ENCODE results near the gene GPR26.

Gene GPR26

GRCh38 chr10:123635131-123635530 lies 31.0 kb upstream of the GPR26 start:
- DNase-seq (ENCODE audit: insufficient read length) (no peak), FAIRE-seq (no peak)
- TF ChIP-seq POLR2A (IDR thresholded peaks at IDR 0.05; ENCODE audit: low read depth, low read length) (no peak), POLR2AphosphoS5 (IDR thresholded peaks at IDR 0.05; ENCODE audit: low read depth, low read length) (no peak)

GRCh38 chr10:123635745-123636144 lies 30.4 kb upstream of the GPR26 start:
- FAIRE-seq = no peak
- DNase-seq (ENCODE audit: insufficient read length) = no peak
- TF ChIP-seq POLR2A (IDR thresholded peaks at IDR 0.05; ENCODE audit: low read depth, low read length) = no peak
- TF ChIP-seq TAF1 (IDR thresholded peaks at IDR 0.05; ENCODE audit: borderline replicate concordance, low read depth, low read length) = no peak
- no peak for TF ChIP-seq POLR2AphosphoS5 (IDR thresholded peaks at IDR 0.05; ENCODE audit: low read depth, low read length)

GRCh38 chr10:123636598-123637325 lies 29.4 kb upstream of the GPR26 start:
- TF ChIP-seq POLR2A (IDR thresholded peaks at IDR 0.05; ENCODE audit: low read depth, low read length) = no peak
- no peak for TF ChIP-seq TAF1 (IDR thresholded peaks at IDR 0.05; ENCODE audit: borderline replicate concordance, low read depth, low read length)
- no peak for TF ChIP-seq POLR2AphosphoS5 (IDR thresholded peaks at IDR 0.05; ENCODE audit: low read depth, low read length)

GRCh38 chr10:123637326-123637880 lies 28.8 kb upstream of the GPR26 start:
- no peak for TF ChIP-seq TAF1 (IDR thresholded peaks at IDR 0.05; ENCODE audit: borderline replicate concordance, low read depth, low read length)
- TF ChIP-seq POLR2AphosphoS5 (IDR thresholded peaks at IDR 0.05; ENCODE audit: low read depth, low read length) = no peak
- no peak for TF ChIP-seq POLR2A (IDR thresholded peaks at IDR 0.05; ENCODE audit: low read depth, low read length)
- DNase-seq (ENCODE audit: insufficient read length) (no peak), FAIRE-seq (no peak)

More at GRCh38 chr10:123636598-123637325, 29.4 kb upstream of the GPR26 start:
- DNase-seq (ENCODE audit: insufficient read length) (no peak), FAIRE-seq (no peak)

- no peak for DNase-seq (ENCODE audit: insufficient read length)
- no peak for FAIRE-seq
- TF ChIP-seq POLR2A (IDR thresholded peaks at IDR 0.05; ENCODE audit: low read depth, low read length) (no peak), POLR2AphosphoS5 (IDR thresholded peaks at IDR 0.05; ENCODE audit: low read depth, low read length) (no peak), TAF1 (IDR thresholded peaks at IDR 0.05; ENCODE audit: borderline replicate concordance, low read depth, low read length) (no peak)
These were observed 27.0 kb upstream of the GPR26 start for GRCh38 chr10:123639131-123639530.

GRCh38 chr10:123640016-123640535 lies 26.1 kb upstream of the GPR26 start:
- no peak for TF ChIP-seq POLR2AphosphoS5 (IDR thresholded peaks at IDR 0.05; ENCODE audit: low read depth, low read length)
- TF ChIP-seq POLR2A (IDR thresholded peaks at IDR 0.05; ENCODE audit: low read depth, low read length) = no peak
- no peak for TF ChIP-seq TAF1 (IDR thresholded peaks at IDR 0.05; ENCODE audit: borderline replicate concordance, low read depth, low read length)
- no peak for FAIRE-seq
- no peak for DNase-seq (ENCODE audit: insufficient read length)

GRCh38 chr10:123642293-123642692 lies 23.9 kb upstream of the GPR26 start:
- no peak for DNase-seq (ENCODE audit: insufficient read length)
- no peak for FAIRE-seq
- no peak for TF ChIP-seq POLR2AphosphoS5 (IDR thresholded peaks at IDR 0.05; ENCODE audit: low read depth, low read length)
- TF ChIP-seq TAF1 (IDR thresholded peaks at IDR 0.05; ENCODE audit: borderline replicate concordance, low read depth, low read length) = no peak
- no peak for TF ChIP-seq POLR2A (IDR thresholded peaks at IDR 0.05; ENCODE audit: low read depth, low read length)

GRCh38 chr10:123642697-123643096 lies 23.5 kb upstream of the GPR26 start:
- TF ChIP-seq POLR2A (IDR thresholded peaks at IDR 0.05; ENCODE audit: low read depth, low read length) (no peak), POLR2AphosphoS5 (IDR thresholded peaks at IDR 0.05; ENCODE audit: low read depth, low read length) (no peak), TAF1 (IDR thresholded peaks at IDR 0.05; ENCODE audit: borderline replicate concordance, low read depth, low read length) (no peak)
- DNase-seq (ENCODE audit: insufficient read length) (no peak), FAIRE-seq (no peak)

GRCh38 chr10:123643315-123643714 lies 22.8 kb upstream of the GPR26 start:
- DNase-seq (ENCODE audit: insufficient read length) (no peak), FAIRE-seq (no peak)
- TF ChIP-seq TAF1 (IDR thresholded peaks at IDR 0.05; ENCODE audit: borderline replicate concordance, low read depth, low read length) = no peak
- TF ChIP-seq POLR2A (IDR thresholded peaks at IDR 0.05; ENCODE audit: low read depth, low read length) = no peak
- TF ChIP-seq POLR2AphosphoS5 (IDR thresholded peaks at IDR 0.05; ENCODE audit: low read depth, low read length) = no peak

GRCh38 chr10:123645016-123645415 lies 21.1 kb upstream of the GPR26 start:
- DNase-seq (ENCODE audit: insufficient read length) (no peak), FAIRE-seq (no peak)
- TF ChIP-seq POLR2A (IDR thresholded peaks at IDR 0.05; ENCODE audit: low read depth, low read length) (no peak), POLR2AphosphoS5 (IDR thresholded peaks at IDR 0.05; ENCODE audit: low read depth, low read length) (no peak), TAF1 (IDR thresholded peaks at IDR 0.05; ENCODE audit: borderline replicate concordance, low read depth, low read length) (no peak)

GRCh38 chr10:123645615-123646014 lies 20.5 kb upstream of the GPR26 start:
- FAIRE-seq (no peak), DNase-seq (ENCODE audit: insufficient read length) (no peak)
- TF ChIP-seq TAF1 (IDR thresholded peaks at IDR 0.05; ENCODE audit: borderline replicate concordance, low read depth, low read length) = no peak
- no peak for TF ChIP-seq POLR2A (IDR thresholded peaks at IDR 0.05; ENCODE audit: low read depth, low read length)
- TF ChIP-seq POLR2AphosphoS5 (IDR thresholded peaks at IDR 0.05; ENCODE audit: low read depth, low read length) = no peak

- no peak for FAIRE-seq
These were observed 17.6 kb upstream of the GPR26 start for GRCh38 chr10:123648595-123648994.

More at GRCh38 chr10:123648595-123648994, 17.6 kb upstream of the GPR26 start:
- TF ChIP-seq TAF1 (IDR thresholded peaks at IDR 0.05; ENCODE audit: borderline replicate concordance, low read depth, low read length) (no peak), POLR2AphosphoS5 (IDR thresholded peaks at IDR 0.05; ENCODE audit: low read depth, low read length) (no peak), POLR2A (IDR thresholded peaks at IDR 0.05; ENCODE audit: low read depth, low read length) (no peak)
- DNase-seq (ENCODE audit: insufficient read length) = no peak
